ENCODE results near the gene CACNA2D2.

CACNA2D2 gene

GRCh38 chr3:50337175-50337861 is 166.1 kb downstream of the CACNA2D2 start:
- in situ Hi-C loops (cut with MboI; ENCODE audit: low sequenced_read_pairs) = no loop called here

- in situ Hi-C loops (cut with MboI; ENCODE audit: low sequenced_read_pairs) = no loop called here
Observed at GRCh38 chr3:50336452-50337174, 166.8 kb downstream of the CACNA2D2 start.

GRCh38 chr3:50334339-50335075 is 168.9 kb downstream of the CACNA2D2 start:
- in situ Hi-C loops (cut with MboI; ENCODE audit: low sequenced_read_pairs) = no loop called here

GRCh38 chr3:50333744-50334328 is 169.6 kb downstream of the CACNA2D2 start:
- in situ Hi-C loops (cut with MboI; ENCODE audit: low sequenced_read_pairs) = no loop called here

GRCh38 chr3:50331364-50331907 is 172.0 kb downstream of the CACNA2D2 start:
- in situ Hi-C loops (cut with MboI; ENCODE audit: low sequenced_read_pairs) = no loop called here

GRCh38 chr3:50330330-50330729 is 173.1 kb downstream of the CACNA2D2 start:
- in situ Hi-C loops (cut with MboI; ENCODE audit: low sequenced_read_pairs) = no loop called here

- in situ Hi-C loops (cut with MboI; ENCODE audit: low sequenced_read_pairs) = no loop called here
Observed at GRCh38 chr3:50327943-50328691, 175.3 kb downstream of the CACNA2D2 start, which contains the start of gene TUSC2. TUSC2 (minus strand) TSS chr3:50328223; CDS start chr3:50328099, 124 bp downstream.

GRCh38 chr3:50327129-50327528 is 176.3 kb downstream of the CACNA2D2 start:
- in situ Hi-C loops (cut with MboI; ENCODE audit: low sequenced_read_pairs) = no loop called here

GRCh38 chr3:50326182-50326541 is 177.3 kb downstream of the CACNA2D2 start:
- in situ Hi-C loops (cut with MboI; ENCODE audit: low sequenced_read_pairs) = no loop called here

GRCh38 chr3:50325497-50326181 is 177.8 kb downstream of the CACNA2D2 start:
- in situ Hi-C loops (cut with MboI; ENCODE audit: low sequenced_read_pairs) = no loop called here

- in situ Hi-C loops (cut with MboI; ENCODE audit: low sequenced_read_pairs) = no loop called here
Observed at GRCh38 chr3:50325113-50325480, 178.3 kb downstream of the CACNA2D2 start.

- in situ Hi-C loops (cut with MboI; ENCODE audit: low sequenced_read_pairs) = no loop called here
Observed at GRCh38 chr3:50324351-50325112, 178.9 kb downstream of the CACNA2D2 start.

- in situ Hi-C loops (cut with MboI; ENCODE audit: low sequenced_read_pairs) = no loop called here
Observed at GRCh38 chr3:50323614-50324199, 179.7 kb downstream of the CACNA2D2 start.

GRCh38 chr3:50323092-50323600 is 180.3 kb downstream of the CACNA2D2 start:
- in situ Hi-C loops (cut with MboI; ENCODE audit: low sequenced_read_pairs) = no loop called here

- in situ Hi-C loops (cut with MboI; ENCODE audit: low sequenced_read_pairs) = no loop called here
Observed at GRCh38 chr3:50322386-50323091, 180.9 kb downstream of the CACNA2D2 start, which contains the start of gene HYAL2. HYAL2 (minus strand) TSS chr3:50322745; CDS start chr3:50320489, 2,256 bp downstream.

- in situ Hi-C loops (cut with MboI; ENCODE audit: low sequenced_read_pairs) = no loop called here
Observed at GRCh38 chr3:50322115-50322385, 181.4 kb downstream of the CACNA2D2 start.

GRCh38 chr3:50321336-50322114 is 181.9 kb downstream of the CACNA2D2 start:
- in situ Hi-C loops (cut with MboI; ENCODE audit: low sequenced_read_pairs) = no loop called here

Data from HL-60/S4 (cell line).